GM18499 (cell line): Measurements from ENCODE around the gene RAD51C.
"Not testable (repeated sequence)": the region's sequence is repeated elsewhere in the genome, so short reads cannot be mapped to it uniquely, and the experiment has no call there.

Source experiments
- ATAC-seq: cut with Tn5 transposase; IDR thresholded peaks from one replicate; pipeline ENCODE4 v1.9.1; 2021; ENCODE audit warnings: moderate number of reproducible peaks; ENCODE audit not compliant: insufficient read depth, unreplicated experiment

Gene RAD51C

GRCh38 chr17:58680038-58680369 is 12.4 kb upstream of the RAD51C start:
- ATAC-seq = no peak

- ATAC-seq = no peak
These were observed 8.4 kb upstream of the RAD51C start for GRCh38 chr17:58684003-58684402.

- not testable (repeated sequence) for ATAC-seq
These were observed 7.9 kb upstream of the RAD51C start for GRCh38 chr17:58684462-58684861.

GRCh38 chr17:58686980-58687379 is 5.4 kb upstream of the RAD51C start:
- no peak for ATAC-seq

GRCh38 chr17:58688521-58688920 is 3.9 kb upstream of the RAD51C start:
- ATAC-seq = no peak

- ATAC-seq = not testable (repeated sequence)
These were observed 2.4 kb upstream of the RAD51C start for GRCh38 chr17:58690033-58690432.

- no peak for ATAC-seq
These were observed 632 bp upstream of the RAD51C start, which contains the start of gene TEX14 for GRCh38 chr17:58691701-58692238. Gene TEX14, minus strand, starts transcription at chr17:58692045. Its CDS starts 40,044 bp downstream, at chr17:58652001.

- ATAC-seq = no peak
These were observed 806 bp downstream of the RAD51C start for GRCh38 chr17:58693208-58693607.

- no peak for ATAC-seq
These were observed 1.3 kb downstream of the RAD51C start for GRCh38 chr17:58693751-58694150.

- ATAC-seq = no peak
These were observed 1.9 kb downstream of the RAD51C start for GRCh38 chr17:58694302-58694701.

GRCh38 chr17:58694826-58695225 is 2.4 kb downstream of the RAD51C start:
- ATAC-seq = no peak

- ATAC-seq = no peak
These were observed 7.4 kb downstream of the RAD51C start for GRCh38 chr17:58699771-58700170.

GRCh38 chr17:58702045-58702476 is 9.7 kb downstream of the RAD51C start:
- ATAC-seq = no peak

GRCh38 chr17:58702708-58703107 is 10.3 kb downstream of the RAD51C start:
- ATAC-seq = no peak

GRCh38 chr17:58703137-58703915 is 10.9 kb downstream of the RAD51C start:
- no peak for ATAC-seq

GRCh38 chr17:58703916-58704286 is 11.5 kb downstream of the RAD51C start:
- no peak for ATAC-seq

GRCh38 chr17:58706351-58707140 is 14.1 kb downstream of the RAD51C start:
- ATAC-seq = no peak

GRCh38 chr17:58710948-58711552 is 18.6 kb downstream of the RAD51C start:
- no peak for ATAC-seq

- no peak for ATAC-seq
These were observed 29.9 kb downstream of the RAD51C start for GRCh38 chr17:58722274-58722673.

GRCh38 chr17:58722696-58723095 is 30.3 kb downstream of the RAD51C start:
- no peak for ATAC-seq

GRCh38 chr17:58728798-58729197 is 36.4 kb downstream of the RAD51C start:
- no peak for ATAC-seq
